Keratinocyte (primary cell): ENCODE data around the gene SFXN2.

Experiments used
- EZH2 ChIP-seq: IDR thresholded peaks from one replicate; pipeline ENCODE4 v1.6.1; 2012; ENCODE audit warnings: inconsistent platforms, mild to moderate bottlenecking, low read length, moderate library complexity
- TF ChIP-seq, protein P1 (sequence below), 3 experiments: IDR thresholded peaks in 1 of 3; conservative IDR thresholded peaks in 1 of 3; optimal IDR thresholded peaks in 1 of 3; 2 replicates in 2 of 3; 3 replicates in 1 of 3; pipeline versions ENCODE3 to v1.5.1; 2011; ENCODE audit warnings: low read length in 3 of 3, mild to moderate bottlenecking in 3 of 3, moderate library complexity in 2 of 3, control low read depth in 1 of 3, inconsistent platforms in 1 of 3; ENCODE audit not compliant: insufficient read depth in 2 of 3; ENCODE audit errors: extremely low read depth in 1 of 3

DNA sequence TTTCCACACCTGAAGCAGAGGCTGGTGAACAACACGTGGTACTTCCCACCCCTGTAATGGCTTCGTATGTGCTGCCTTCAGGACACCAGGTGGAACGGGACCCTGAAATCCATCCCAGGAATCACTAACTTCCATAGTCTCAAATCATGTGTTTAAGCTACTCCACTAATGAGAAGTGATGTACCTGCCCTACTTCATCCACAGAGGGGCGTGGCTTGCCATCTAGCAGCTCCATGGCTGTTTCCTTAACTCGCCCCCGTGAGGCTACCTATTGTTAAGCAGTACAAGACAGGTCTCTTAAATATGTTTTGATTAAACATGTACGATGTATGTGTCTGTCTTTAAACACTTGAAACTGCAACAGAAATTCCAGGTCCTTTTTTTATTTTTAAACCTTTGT is 32.0 kb upstream of the SFXN2 start:
- TF ChIP-seq, protein P1, sequence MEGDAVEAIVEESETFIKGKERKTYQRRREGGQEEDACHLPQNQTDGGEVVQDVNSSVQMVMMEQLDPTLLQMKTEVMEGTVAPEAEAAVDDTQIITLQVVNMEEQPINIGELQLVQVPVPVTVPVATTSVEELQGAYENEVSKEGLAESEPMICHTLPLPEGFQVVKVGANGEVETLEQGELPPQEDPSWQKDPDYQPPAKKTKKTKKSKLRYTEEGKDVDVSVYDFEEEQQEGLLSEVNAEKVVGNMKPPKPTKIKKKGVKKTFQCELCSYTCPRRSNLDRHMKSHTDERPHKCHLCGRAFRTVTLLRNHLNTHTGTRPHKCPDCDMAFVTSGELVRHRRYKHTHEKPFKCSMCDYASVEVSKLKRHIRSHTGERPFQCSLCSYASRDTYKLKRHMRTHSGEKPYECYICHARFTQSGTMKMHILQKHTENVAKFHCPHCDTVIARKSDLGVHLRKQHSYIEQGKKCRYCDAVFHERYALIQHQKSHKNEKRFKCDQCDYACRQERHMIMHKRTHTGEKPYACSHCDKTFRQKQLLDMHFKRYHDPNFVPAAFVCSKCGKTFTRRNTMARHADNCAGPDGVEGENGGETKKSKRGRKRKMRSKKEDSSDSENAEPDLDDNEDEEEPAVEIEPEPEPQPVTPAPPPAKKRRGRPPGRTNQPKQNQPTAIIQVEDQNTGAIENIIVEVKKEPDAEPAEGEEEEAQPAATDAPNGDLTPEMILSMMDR (optimal IDR thresholded peaks at IDR 0.05 in 1 of 3, IDR thresholded peaks at IDR 0.05 in 1 of 3, conservative IDR thresholded peaks at IDR 0.05 in 1 of 3; ENCODE audit: extremely low read depth in 1 of 3, insufficient read depth in 2 of 3, low read length in 3 of 3): no peak
- no peak for TF ChIP-seq EZH2
